HG03378 (cell line): ENCODE data around the gene GALNT9.

Experiments used
- ATAC-seq: cut with Tn5 transposase; IDR thresholded peaks from one replicate; pipeline ENCODE4 v1.9.1; 2021; ENCODE audit warnings: mild to moderate bottlenecking, moderate library complexity; ENCODE audit not compliant: unreplicated experiment

GALNT9 gene

GRCh38 chr12:132282031-132282949 lies 47.1 kb downstream of the GALNT9 start:
- ATAC-seq = no peak

DNA sequence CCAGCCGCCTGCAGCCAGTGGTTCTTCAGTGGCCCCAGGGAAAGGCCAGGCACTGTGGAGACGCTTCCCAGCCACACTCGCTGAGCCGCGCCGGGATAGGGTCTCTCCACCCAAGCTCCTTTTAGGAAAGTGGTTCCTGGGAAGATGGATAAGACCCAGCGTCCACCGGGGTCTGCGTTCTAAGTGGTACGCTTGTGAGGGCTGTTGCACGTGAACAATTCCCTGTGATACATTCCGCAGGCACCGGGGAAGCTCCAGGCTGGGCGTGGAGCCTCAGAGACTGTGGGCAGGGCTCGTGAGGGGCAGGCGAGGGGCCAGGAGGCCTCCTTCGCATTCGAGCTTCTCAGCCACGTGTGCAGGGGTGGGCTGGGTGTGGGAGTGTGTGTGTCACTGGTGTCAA lies 48.4 kb downstream of the GALNT9 start:
- no peak for ATAC-seq

GRCh38 chr12:132280406-132280805 lies 49.0 kb downstream of the GALNT9 start:
- no peak for ATAC-seq

- no peak for ATAC-seq
Observed at GRCh38 chr12:132279930-132280329, 49.5 kb downstream of the GALNT9 start.

DNA sequence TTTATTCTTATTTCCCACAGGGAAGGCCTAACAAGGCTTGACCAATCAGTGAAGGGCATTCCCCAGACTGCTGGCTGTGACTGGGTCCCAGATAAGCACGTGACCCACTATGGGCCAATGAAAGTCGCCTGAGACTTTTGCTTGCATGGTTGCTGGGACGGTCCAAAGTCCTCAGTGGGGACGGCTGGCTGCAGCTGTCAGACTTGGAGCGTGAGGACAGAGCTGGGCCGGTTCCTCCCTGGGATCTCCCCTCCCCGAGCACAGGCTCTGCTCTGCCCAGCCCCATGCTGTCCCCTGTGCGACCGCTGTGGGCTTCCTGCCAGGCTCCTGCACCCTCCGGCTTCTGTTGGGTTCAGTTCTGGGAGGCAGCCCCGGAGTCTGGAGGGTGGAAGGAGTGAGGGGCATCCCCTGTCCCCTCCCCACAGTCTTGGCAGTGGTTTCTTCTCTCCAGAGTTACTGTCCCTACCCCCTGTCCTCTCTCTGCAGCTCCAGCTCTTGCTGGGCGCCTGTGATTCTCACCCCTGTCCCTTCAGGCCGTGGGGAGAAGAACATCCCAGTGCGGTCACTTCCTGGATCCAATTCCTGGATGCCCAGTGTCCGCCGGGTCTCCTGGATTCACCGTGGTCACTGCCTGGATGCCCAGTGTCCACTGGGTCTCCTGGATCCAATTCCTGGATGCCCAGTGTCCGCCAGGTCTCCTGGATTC lies 50.1 kb downstream of the GALNT9 start:
- no peak for ATAC-seq

GRCh38 chr12:132278401-132279183 lies 50.8 kb downstream of the GALNT9 start:
- ATAC-seq = no peak

DNA sequence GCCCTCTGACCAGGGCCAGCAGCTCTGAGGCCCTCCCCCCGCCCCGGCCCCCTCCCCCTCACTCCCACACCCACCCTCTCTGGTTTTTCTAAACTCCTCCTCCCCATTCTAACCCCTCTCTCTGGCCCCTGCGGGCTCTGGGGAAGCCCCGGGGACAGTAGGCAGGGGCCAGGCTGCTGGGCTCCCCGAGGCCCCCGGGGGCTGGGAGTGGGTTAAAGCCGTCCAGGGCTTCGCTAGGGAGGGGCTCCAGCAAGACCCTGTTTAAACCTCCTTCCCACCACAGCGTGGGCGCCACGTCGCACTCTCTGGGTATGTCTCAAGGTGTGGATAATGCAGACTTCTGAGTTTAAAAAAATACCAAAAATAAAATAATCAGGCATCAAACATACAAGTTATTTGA lies 51.4 kb downstream of the GALNT9 start:
- no peak for ATAC-seq

DNA sequence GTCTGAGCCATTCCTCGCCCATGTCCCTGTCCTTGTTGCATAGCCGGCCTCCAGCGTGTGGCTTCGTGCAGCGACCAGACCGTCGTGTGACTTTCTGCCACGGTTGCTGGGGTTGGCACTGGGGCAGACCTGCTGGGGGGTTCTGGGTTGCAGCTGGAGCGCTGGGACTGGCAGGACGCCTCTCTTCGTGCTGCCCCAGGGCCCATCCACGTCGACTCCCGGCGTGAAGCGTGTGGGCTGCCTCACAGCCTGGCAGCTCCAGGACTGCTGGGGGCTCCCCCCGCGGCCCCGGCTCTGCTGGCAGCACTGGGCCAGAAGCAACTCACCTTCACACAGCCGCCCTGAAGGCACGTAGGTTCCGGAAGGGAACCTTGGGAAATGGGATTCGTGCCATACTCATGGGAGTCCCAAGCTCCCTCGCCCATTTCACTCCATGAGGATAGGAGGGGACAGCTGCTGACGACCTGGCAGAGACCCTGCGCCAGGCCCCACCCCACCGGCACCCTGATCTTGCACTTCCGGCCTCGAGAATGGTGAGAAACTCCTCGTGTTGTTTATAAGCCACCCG lies 51.9 kb downstream of the GALNT9 start:
- ATAC-seq = no peak

- no peak for ATAC-seq
Observed at GRCh38 chr12:132276827-132277373, 52.5 kb downstream of the GALNT9 start.

GRCh38 chr12:132276066-132276826 lies 53.1 kb downstream of the GALNT9 start:
- no peak for ATAC-seq

- no peak for ATAC-seq
Observed at GRCh38 chr12:132275631-132276030, 53.8 kb downstream of the GALNT9 start.

DNA sequence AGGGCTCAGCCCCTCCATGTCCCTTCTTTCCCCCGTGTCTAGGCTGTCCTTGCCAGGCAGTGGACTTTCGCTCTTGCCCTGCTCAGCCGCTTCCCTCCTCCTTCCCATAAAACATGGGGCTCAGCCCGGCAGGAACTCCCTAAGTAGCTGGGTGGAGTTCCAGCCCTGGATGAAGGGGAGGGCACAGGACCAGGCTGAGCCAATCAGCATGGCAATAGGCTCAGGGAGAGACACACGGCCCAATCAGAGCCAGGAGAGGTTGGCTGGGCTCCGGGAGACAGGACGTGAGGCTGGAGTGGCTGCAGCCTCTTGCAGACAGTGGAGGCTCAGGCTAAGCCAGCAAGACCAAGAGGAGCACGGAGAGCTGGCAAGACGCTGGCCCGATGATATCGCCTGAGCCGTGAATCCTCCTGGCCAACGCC lies 54.3 kb downstream of the GALNT9 start:
- no peak for ATAC-seq

DNA sequence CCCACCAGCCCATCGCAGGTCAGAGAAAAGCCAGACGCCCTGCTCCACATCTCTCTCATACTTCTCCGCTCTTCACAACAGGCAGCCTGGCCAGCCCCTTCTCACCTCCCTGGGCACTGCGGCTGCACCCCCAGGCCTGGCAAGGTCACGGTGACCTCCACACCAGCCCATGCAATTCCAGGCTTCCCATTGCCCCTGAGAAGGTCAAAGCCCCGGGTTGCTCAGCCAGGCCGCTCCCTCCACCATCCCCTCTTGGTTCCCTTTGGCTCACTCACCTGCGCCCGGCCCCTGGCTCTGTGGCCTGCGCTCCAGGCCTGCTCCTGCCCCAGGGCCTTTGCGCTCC lies 55.4 kb downstream of the GALNT9 start:
- no peak for ATAC-seq

DNA sequence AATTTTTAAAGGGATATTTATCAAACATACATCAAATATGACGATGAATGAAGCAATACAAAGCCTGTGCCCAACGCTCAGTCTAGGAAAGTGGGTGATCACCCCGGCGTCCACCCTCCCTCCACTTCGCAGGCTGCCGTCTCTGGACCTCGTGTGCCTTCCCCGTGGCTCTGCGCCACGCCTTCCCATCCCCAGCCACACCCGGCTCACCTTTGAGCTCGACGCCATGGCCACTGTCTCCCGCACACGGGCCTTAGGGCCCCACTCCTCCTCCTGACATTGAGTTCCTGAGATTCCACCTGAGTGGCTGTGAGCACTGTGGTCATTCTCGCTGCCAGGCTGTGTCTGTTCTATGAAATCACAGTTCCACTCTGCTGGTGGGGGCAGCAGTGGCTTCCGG lies 56.7 kb downstream of the GALNT9 start:
- ATAC-seq = no peak

- ATAC-seq = no peak
Observed at GRCh38 chr12:132271755-132272092, 57.7 kb downstream of the GALNT9 start.

DNA sequence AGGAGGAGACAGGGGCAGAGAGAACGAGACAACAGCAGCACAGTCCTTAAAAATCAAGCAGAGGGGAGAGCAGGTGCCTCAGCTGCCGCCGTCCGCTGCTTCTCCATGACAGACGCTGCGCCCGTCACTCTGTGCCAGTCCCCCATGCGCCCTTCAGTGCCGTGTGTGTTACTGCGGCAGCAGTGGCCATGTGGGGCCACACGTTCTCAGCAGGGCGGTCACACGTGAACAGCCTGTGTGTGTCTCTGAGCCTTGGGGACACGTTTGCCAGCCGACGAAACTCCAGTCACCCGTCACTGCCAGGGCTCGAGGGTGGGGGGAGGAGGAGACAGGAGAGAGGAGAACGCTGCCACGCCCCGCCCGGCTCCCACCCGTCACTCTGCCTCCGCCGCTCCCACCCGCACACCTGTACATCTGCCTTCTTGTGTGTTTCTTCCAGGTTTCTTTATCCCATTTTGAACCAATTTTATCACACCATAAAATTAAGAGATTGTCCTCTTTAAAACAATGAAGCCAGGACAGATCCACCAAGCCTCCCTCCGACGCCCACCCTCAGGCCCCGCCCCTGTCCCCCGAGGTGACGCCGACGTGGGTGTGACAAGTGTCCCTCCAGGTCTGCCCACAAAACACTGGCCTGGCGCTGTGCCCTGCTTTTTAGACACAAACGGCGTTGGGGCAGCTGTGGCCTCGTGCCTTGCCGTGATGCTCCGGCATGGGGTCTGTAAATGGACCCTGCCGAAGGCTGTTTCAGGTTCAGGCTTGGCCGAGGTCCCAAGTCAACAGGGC lies 58.2 kb downstream of the GALNT9 start:
- no peak for ATAC-seq

DNA sequence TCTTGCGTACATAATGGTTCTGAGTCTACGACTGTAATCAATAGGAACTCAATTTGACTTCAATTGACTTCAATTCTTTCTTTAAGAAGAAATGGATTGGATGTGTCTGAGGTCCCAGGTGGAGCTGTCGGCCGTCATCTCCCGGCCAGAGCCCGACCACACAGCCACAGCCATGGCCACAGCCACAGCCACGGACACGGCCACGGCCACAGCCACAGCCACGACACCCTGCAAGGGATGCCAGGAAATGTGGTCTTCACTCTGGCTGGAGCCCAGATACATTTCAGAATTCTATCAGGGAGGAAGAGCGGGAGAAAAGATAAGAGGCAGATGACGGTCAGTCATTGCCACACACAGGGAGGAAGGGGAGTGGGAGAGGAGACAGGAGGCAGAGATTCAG lies 58.9 kb downstream of the GALNT9 start:
- no peak for ATAC-seq

DNA sequence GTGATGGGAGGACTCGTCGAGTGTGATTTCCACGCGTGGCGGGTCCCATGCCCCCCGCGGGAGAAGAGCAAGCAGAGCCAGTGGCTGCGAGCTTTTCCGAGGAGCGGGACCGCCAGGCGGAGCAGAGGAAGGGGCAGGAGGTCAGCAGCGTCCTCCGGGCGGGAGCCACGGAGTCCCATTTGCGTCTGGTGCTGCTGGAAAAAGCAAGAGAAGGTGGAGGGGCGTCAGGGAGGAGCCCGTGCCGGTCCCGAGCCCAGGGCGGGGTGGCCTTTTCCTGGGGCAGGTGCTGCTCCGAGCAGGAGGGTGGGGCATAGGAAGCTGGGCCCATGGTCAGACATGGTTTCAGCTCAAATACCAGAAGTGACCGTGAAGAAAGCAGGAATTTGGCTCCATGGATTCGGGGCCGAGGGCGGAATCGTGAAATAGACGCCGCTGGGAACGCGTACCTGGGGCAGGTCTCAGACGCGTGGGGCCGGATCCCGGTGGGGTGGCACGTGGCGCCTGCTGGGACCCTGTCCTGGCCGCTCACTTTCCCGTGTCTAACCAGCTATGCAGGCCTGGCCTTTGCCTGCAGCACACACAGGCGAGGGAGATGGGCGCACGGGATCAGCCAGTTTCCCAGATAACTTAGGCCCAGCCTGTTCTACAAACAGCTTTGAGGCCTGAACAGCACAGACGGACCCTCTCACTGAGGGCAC lies 60.0 kb downstream of the GALNT9 start:
- ATAC-seq = no peak

GRCh38 chr12:132268674-132269073 lies 60.7 kb downstream of the GALNT9 start:
- ATAC-seq = no peak
